GM12873 (cell line): ENCODE measurements around the gene SMIM1.

Experiments
- CTCF ChIP-seq: IDR thresholded peaks from 2 replicates; pipeline ENCODE4 v1.5.1; 2012; ENCODE audit warnings: low read depth, mild to moderate bottlenecking, moderate library complexity, low read length, control low read depth; ENCODE audit not compliant: insufficient read depth; ENCODE audit errors: missing control alignments

SMIM1 gene

GRCh38 chr1:3796215-3797061 is 23.9 kb downstream of the SMIM1 start, which contains the start of gene LRRC47:
TSS of gene LRRC47 (minus strand) at chr1:3796498. CDS start at chr1:3796476, 22 bp downstream.
- no peak for TF ChIP-seq CTCF

- TF ChIP-seq CTCF: no peak
These were observed 27.6 kb downstream of the SMIM1 start for GRCh38 chr1:3799976-3800685.

- TF ChIP-seq CTCF: no peak
These were observed 31.5 kb downstream of the SMIM1 start for GRCh38 chr1:3803905-3804626.

- TF ChIP-seq CTCF: no peak
These were observed 32.5 kb downstream of the SMIM1 start for GRCh38 chr1:3805038-3805437.

GRCh38 chr1:3807769-3808168 is 35.2 kb downstream of the SMIM1 start:
- no peak for TF ChIP-seq CTCF

- TF ChIP-seq CTCF: no peak
These were observed 37.1 kb downstream of the SMIM1 start for GRCh38 chr1:3809680-3810079.

- no peak for TF ChIP-seq CTCF
These were observed 39.0 kb downstream of the SMIM1 start for GRCh38 chr1:3811595-3811911.
